Subcutaneous adipose tissue (tissue), 4 donors: Measurements from ENCODE around the gene HOMEZ. TPM values are rescaled to one million over a fixed set of nuclear protein-coding genes. Genes with fewer than 3 reads are reported as not detected.

Source experiments
- CTCF ChIP-seq: fragments of 450-650 bp; IDR thresholded peaks from one replicate; pipeline ENCODE4 v1.5.1; 2016; ENCODE audit warnings: low read depth, mild to moderate bottlenecking, control low read depth, antibody characterized with exemption, moderate library complexity
- total RNA-seq, 4 donors: library from RNA; depleted of rRNA; stranded (reverse); fragments of >200 nt; gene quantifications; one replicate each; pipeline ENCODE4 v1.1.0, GENCODE V29; 2016

Gene HOMEZ
- total RNA-seq, 4 donors from 2014 or later, result 5.4 to 11.1 (median 7.4) TPM

GRCh38 chr14:23323838-23324454 is 38.0 kb upstream of the HOMEZ start:
- no peak for TF ChIP-seq CTCF

DNA sequence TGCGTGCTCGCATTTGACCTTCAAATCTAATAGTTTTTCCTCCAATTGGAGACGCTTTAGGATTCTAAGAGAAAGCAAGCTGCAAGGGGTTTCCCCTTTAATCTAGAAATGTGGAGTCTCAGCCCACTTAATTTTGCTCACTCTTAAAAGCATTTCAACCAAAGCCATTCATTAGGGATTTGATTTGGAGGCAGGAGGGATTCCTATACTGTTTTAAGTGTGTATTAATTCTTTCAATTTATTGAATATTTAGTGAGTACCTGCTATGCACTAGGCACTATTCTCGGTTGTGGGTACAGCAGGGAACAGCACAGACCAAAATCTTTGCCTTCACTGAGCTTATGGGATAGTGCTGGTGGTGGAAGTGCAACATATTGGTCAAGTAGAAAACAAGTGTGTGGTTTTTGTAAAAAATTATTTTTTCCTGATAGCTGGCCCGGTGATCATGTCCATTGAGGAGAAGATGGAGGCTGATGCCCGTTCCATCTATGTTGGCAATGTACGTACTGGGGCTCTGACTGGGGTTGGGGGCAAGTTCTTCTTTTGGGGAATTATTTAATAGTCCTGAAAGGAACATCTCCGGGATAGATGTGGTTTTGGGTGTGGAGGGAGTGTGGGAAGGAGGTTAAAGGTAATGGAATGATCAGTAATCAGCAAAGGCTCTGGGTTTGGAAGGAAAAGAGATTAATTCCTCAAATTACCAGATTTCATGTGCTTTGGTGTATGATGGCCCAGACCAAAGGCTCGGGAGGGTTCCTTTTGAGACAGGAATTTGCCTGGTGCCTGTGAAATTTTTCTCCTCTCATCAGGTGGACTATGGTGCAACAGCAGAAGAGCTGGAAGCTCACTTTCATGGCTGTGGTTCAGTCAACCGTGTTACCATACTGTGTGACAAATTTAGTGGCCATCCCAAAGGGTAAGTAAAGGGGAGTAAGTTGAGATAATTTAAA is 36.9 kb upstream of the HOMEZ start:
- TF ChIP-seq CTCF, result no peak

DNA sequence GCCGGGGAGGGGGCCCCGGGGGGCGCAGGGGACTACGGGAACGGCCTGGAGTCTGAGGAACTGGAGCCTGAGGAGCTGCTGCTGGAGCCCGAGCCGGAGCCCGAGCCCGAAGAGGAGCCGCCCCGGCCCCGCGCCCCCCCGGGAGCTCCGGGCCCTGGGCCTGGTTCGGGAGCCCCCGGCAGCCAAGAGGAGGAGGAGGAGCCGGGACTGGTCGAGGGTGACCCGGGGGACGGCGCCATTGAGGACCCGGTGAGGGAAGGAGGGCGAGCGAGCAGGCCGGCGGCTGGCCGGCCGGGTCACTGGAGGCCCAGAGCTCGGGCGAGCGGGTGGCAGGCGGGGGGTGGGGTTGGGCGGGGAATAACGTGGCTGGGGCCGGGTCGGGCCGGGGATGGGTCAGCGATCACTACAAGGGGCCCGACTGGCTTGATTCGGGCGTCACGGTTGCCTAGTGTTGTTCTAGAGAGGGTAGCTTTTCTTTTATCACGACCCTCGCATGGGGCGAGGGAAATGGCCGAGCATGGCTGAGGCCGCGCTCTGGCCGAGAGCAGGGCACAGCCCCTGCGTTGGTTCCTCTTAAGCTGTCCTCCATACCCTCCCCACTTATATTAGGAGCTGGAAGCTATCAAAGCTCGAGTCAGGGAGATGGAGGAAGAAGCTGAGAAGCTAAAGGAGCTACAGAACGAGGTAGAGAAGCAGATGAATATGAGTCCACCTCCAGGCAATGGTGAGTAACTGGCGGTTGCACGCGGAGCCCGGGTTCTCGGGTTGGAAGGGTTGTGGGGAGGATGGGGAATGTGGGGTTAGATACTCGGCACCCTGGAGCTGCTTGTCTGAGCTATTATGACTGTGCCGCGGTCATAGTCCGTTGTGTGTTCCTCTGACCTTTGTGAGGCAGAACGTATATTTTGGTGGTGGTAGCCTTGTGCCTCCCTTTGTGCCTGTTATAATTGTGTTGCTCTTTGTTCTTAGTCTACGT is 35.9 kb upstream of the HOMEZ start:
- no peak for TF ChIP-seq CTCF

DNA sequence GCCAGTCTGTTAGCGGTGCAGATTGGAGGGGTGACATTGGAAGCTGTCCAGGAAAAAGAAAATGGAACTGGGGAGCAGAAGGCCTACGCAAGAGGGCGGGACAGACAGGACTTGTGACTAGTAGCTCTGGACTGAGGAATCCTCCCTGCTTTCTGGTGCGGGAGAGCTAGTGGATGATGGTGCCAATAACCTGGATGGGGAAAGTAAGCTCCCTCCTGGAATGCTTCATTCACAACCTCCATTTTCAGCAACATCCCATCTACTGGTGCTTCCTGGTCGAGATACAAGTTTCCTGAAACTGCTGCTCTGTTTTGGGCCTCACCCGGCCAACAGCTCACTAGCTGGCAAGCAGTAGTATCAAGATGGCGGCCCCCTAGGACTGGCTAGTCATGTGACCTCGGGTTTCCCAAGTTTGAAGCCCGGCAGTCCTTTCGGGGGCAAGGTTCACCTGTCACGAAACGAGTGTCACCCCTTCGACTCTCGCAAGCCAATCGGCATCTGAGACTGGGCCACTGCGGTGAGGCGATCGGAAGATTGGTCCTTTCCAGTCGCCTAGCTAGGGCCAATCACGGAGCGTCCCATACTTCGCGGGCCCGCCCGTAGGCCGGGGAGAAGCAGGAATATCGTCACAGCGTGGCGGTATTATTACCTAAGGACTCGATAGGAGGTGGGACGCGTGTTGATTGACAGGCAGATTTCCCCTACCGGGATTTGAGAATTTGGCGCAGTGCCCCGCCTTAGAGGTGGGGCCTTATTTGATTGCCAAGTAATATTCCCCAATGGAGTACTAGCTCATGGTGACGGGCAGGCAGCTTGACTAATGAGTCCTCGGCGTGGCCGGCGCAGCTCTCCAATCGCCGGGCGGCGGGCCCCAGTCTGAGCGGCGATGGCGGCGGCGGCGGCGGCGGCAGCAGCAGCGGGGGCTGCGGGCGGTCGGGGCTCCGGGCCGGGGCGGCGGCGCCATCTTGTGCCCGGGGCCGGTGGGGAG is 34.9 kb upstream of the HOMEZ start, which contains the start of gene PABPN1:
Gene PABPN1 (plus strand): TSS at position 874 of the 988 bp plus-strand sequence. CDS start 13 bp downstream, at position 887.
- no peak for TF ChIP-seq CTCF

DNA sequence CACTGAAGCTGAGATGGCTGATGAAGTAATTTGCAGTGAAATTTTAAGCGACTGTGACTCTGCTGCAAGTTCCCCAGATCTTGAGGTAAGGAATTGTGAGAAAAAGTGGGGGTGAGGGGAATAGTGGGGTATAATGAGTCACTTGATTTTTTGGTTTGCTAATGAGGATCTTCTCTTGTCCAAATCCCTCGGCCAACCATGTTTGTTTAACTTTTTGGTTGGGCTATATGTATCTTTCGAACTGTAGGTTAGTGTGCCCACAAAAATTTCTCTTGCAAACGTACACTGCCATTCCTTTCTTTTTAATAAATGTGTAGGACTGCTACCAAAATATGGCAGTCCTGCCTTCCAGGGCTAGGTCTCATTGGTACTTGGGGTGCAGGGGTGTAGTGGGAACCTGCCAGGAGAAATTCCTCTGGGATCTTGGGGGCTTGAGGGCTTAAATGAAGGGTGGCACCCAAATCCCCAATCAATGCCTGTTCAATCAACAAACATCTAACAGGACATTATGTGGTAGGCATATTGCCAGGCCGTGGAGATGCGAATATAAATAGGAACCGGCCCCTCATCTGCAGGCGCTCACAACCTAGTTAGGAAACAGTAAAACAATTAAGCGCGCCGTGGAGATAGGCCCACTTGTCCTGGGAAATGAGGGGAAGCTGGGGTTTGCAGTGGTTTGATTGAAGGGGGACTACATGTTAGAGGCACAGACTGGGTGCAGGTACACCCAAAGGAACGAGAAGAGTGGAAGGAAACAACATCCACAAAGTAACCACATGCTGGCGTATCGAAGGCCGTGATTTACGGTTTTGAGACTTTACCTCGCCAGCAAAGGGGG is 34.0 kb upstream of the HOMEZ start:
- no peak for TF ChIP-seq CTCF

- TF ChIP-seq CTCF, result no peak
Observed at GRCh38 chr14:23316300-23316699, 30.4 kb upstream of the HOMEZ start.
